Ascending aorta (tissue), 2 donors: ENCODE data around the gene OR10A5. TPM values are rescaled to one million over a fixed set of nuclear protein-coding genes. Genes with fewer than 3 reads are reported as not detected.

Experiments
- DNase-seq, 2 donors: peaks; one replicate each; pipeline ENCODE4 v3.0.0-alpha.2; 2019; ENCODE audit warnings: low spot score in 2 of 2
- H3K27ac ChIP-seq, 2 donors: fragments of 200-600 bp; sonication (generic); one replicate each; pipeline ENCODE4 v1.5.1; 2016 to 2017; ENCODE audit warnings: mild to moderate bottlenecking in 1 of 2
- H3K27me3 ChIP-seq: fragments of 200-600 bp; sonication (generic); one replicate; pipeline ENCODE4 v1.5.1; 2017
- H3K36me3 ChIP-seq, 2 donors: fragments of 200-600 bp; sonication (generic); one replicate each; pipeline ENCODE4 v1.5.1; 2016
- H3K4me1 ChIP-seq, 2 donors: fragments of 200-600 bp; sonication (generic); one replicate each; pipeline ENCODE4 v1.5.1; 2016 to 2017; ENCODE audit warnings: mild to moderate bottlenecking in 1 of 2
- H3K4me3 ChIP-seq, 2 donors: fragments of 200-600 bp; sonication (generic); one replicate each; pipeline ENCODE4 v1.5.1; 2016 to 2017; ENCODE audit warnings: mild to moderate bottlenecking in 1 of 2
- H3K9me3 ChIP-seq, 2 donors: fragments of 200-600 bp; sonication (generic); one replicate each; pipeline ENCODE4 v1.5.1; 2016
- CTCF ChIP-seq, 3 experiments: fragments of 200-600 bp in 2 of 3; fragments of 450-650 bp in 1 of 3; sonication (generic) in 2 of 3; IDR thresholded peaks; one replicate each; pipeline ENCODE4 v1.5.1; 2016 to 2019; ENCODE audit warnings: antibody characterized with exemption in 3 of 3, mild to moderate bottlenecking in 1 of 3, moderate library complexity in 1 of 3
- intact Hi-C: fragments of 100-400 bp; cut with DNase I; formaldehyde crosslinking; loops from one replicate; pipeline ENCODE4 v1.15.1; 2023
- total RNA-seq: library from RNA; depleted of rRNA; stranded (reverse); fragments of >200 nt; gene quantifications from one replicate; pipeline ENCODE4 v1.1.0, GENCODE V29; 2016

The OR10A5 gene
- total RNA-seq, 1 donor from 2014 or later: not detected

- intact Hi-C loops: no loop called here
- Histone ChIP-seq H3K27me3 (no peaks in the 10 kb centered on the region), H3K4me1 (no peaks in the 10 kb centered on the region), H3K9me3 (no peaks in the 10 kb centered on the region), H3K4me3 (no peak within 1 kb of the TSS), H3K36me3 (no peaks in the 10 kb centered on the region), H3K27ac (no peak within 1 kb of the TSS)
- no peak for DNase-seq
- no peak for TF ChIP-seq CTCF (IDR thresholded peaks at IDR 0.05)
These were observed 46.9 kb downstream of the OR10A5 start, which contains the start of gene OR2D2 for GRCh38 chr11:6892400-6892799. Gene OR2D2 (minus strand): TSS chr11:6892500. CDS start chr11:6892500, 0 bp downstream.

DNA sequence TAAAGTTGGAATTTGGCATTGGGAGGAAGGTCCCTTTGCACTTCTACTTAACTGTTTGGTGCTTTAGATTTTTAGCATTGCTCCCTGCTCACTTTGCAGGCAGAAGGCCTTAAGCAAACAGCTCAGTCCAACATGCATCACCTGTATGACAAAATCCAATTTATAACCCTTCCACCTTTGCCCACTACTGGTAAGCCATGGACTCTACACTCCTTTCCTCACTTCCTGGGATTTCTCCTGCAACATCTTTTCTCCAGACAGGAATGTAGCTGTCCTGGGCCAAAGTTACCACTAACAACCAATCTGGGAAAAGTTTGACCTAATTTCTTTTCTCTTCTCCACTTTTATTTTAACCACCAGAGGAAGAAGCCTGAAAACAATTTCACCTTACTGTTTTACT lies 48.6 kb downstream of the OR10A5 start:
- Histone ChIP-seq H3K27ac (no peak overlapping the region), H3K27me3 (no peaks in the 10 kb centered on the region), H3K36me3 (no peaks in the 10 kb centered on the region), H3K4me3 (no peak overlapping the region), H3K4me1 (no peaks in the 10 kb centered on the region), H3K9me3 (no peaks in the 10 kb centered on the region)
- TF ChIP-seq CTCF (IDR thresholded peaks at IDR 0.05): no peak
- intact Hi-C loops: no loop called here
- no peak for DNase-seq

DNA sequence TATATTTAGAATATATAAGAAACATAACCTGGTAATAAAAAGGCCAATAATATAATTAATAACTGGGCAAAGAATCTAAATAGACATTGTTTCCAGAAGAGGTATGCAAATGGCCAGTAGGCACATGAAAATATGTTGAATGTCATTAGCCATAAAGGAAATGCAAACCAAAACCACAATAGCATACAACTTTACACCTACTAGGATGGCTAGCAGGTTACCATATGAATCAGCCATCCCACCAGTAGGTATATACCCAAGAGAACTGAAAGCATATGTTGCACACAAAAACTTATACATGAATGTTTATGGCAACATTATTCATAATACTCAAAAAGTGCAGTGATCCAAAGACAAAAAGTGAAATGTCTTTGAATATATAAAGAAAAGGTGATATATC lies 49.5 kb downstream of the OR10A5 start:
- no peaks in the 10 kb centered on the region for H3K36me3 ChIP-seq
- intact Hi-C loops: no loop called here
- no peaks in the 10 kb centered on the region for H3K9me3 ChIP-seq
- TF ChIP-seq CTCF (IDR thresholded peaks at IDR 0.05): no peak
- no peaks in the 10 kb centered on the region for H3K27me3 ChIP-seq
- H3K27ac ChIP-seq: no peak overlapping the region
- no peak for DNase-seq
- no peaks in the 10 kb centered on the region for H3K4me1 ChIP-seq
- H3K4me3 ChIP-seq: no peak overlapping the region

Other genes with a start within 250 kb of the OR10A5 start
- gene RRP8, start 242.1 kb upstream of the OR10A5 start, total RNA-seq: 9.2 TPM
- gene ILK, start 241.9 kb upstream of the OR10A5 start, total RNA-seq: 183 TPM
- 76.0 TPM for gene TAF10, start 233.5 kb upstream of the OR10A5 start, total RNA-seq
- gene TPP1, start 226.3 kb upstream of the OR10A5 start, total RNA-seq: 96.7 TPM
- 58.0 TPM for gene DCHS1, start 189.9 kb upstream of the OR10A5 start, total RNA-seq
- 12.9 TPM for gene MRPL17, start 162.3 kb upstream of the OR10A5 start, total RNA-seq
- 0.43 TPM for gene OR2AG2, start 73.7 kb upstream of the OR10A5 start, total RNA-seq
- not detected for gene OR2AG1, start 62.7 kb upstream of the OR10A5 start, total RNA-seq
- not detected for gene OR6A2, start 46.0 kb upstream of the OR10A5 start, total RNA-seq
- gene OR10A2, start 17.4 kb downstream of the OR10A5 start, total RNA-seq: not detected
- gene OR10A4, start 30.9 kb downstream of the OR10A5 start, total RNA-seq: not detected
- gene OR2D2, start 46.8 kb downstream of the OR10A5 start, total RNA-seq: not detected
- not detected for gene OR2D3, start 75.3 kb downstream of the OR10A5 start, total RNA-seq
- not detected for gene ZNF215, start 80.7 kb downstream of the OR10A5 start, total RNA-seq
- not detected for gene ZNF214, start 174.7 kb downstream of the OR10A5 start, total RNA-seq
- not detected for gene NLRP14, start 174.8 kb downstream of the OR10A5 start, total RNA-seq
- gene RBMXL2, start 243.3 kb downstream of the OR10A5 start, total RNA-seq: not detected